ENCODE data around the gene CDCP1.

DNA sequence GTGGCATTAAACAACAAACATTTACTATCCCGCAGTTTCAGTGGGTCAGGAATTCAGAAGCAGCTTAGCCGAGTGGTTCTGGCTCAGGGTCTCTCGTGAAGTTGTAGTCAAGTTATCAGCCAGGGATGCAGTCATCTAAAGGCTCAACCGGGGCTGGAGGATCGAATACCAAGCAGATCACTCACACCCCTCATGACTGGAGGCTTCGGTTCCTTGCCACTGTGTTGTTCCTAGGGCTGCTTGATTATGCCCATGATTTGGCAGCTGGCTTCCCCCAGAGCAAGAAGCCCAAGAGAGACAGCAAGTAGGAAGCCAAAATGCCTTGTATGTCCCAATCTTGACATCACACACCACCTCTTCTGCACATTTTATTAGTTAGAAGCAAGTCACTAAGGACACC lies 33.9 kb upstream of the CDCP1 start:
- TF ChIP-seq POLR2A (IDR thresholded peaks at IDR 0.05), result no peak
- TF ChIP-seq, protein P1, sequence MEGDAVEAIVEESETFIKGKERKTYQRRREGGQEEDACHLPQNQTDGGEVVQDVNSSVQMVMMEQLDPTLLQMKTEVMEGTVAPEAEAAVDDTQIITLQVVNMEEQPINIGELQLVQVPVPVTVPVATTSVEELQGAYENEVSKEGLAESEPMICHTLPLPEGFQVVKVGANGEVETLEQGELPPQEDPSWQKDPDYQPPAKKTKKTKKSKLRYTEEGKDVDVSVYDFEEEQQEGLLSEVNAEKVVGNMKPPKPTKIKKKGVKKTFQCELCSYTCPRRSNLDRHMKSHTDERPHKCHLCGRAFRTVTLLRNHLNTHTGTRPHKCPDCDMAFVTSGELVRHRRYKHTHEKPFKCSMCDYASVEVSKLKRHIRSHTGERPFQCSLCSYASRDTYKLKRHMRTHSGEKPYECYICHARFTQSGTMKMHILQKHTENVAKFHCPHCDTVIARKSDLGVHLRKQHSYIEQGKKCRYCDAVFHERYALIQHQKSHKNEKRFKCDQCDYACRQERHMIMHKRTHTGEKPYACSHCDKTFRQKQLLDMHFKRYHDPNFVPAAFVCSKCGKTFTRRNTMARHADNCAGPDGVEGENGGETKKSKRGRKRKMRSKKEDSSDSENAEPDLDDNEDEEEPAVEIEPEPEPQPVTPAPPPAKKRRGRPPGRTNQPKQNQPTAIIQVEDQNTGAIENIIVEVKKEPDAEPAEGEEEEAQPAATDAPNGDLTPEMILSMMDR (IDR thresholded peaks at IDR 0.05), result no peak
